Testis (tissue), 2 donors: ENCODE data around the gene DNAAF3.

Experiments used
- POLR2A ChIP-seq: fragments of 450-650 bp; IDR thresholded peaks from one replicate; pipeline ENCODE4 v1.6.1; 2017; ENCODE audit warnings: antibody characterized with exemption, mild to moderate bottlenecking, moderate library complexity
- TF ChIP-seq, protein P1 (sequence below), 3 experiments: fragments of 450-650 bp in 2 of 3; fragments of 200-600 bp in 1 of 3; sonication (generic) in 1 of 3; IDR thresholded peaks; one replicate each; pipeline ENCODE4 v1.5.1; 2016 to 2019; ENCODE audit warnings: antibody characterized with exemption in 3 of 3, mild to moderate bottlenecking in 2 of 3, moderate library complexity in 1 of 3

- TF ChIP-seq, protein P1, sequence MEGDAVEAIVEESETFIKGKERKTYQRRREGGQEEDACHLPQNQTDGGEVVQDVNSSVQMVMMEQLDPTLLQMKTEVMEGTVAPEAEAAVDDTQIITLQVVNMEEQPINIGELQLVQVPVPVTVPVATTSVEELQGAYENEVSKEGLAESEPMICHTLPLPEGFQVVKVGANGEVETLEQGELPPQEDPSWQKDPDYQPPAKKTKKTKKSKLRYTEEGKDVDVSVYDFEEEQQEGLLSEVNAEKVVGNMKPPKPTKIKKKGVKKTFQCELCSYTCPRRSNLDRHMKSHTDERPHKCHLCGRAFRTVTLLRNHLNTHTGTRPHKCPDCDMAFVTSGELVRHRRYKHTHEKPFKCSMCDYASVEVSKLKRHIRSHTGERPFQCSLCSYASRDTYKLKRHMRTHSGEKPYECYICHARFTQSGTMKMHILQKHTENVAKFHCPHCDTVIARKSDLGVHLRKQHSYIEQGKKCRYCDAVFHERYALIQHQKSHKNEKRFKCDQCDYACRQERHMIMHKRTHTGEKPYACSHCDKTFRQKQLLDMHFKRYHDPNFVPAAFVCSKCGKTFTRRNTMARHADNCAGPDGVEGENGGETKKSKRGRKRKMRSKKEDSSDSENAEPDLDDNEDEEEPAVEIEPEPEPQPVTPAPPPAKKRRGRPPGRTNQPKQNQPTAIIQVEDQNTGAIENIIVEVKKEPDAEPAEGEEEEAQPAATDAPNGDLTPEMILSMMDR (IDR thresholded peaks at IDR 0.05), result no peak
- no peak for TF ChIP-seq POLR2A
Measured at GRCh38 chr19:55137915-55138314, 28.5 kb downstream of the DNAAF3 start.
